Neural crest cell (in vitro differentiated cells): ENCODE data around the gene HSPB7. TPM values are rescaled to one million over a fixed set of nuclear protein-coding genes. Genes with fewer than 3 reads are reported as not detected.
"Not testable (repeated sequence)": the region's sequence is repeated elsewhere in the genome, so short reads cannot be mapped to it uniquely, and the experiment has no call there.

Experiments used
- DNase-seq: peaks from one replicate; pipeline ENCODE4 v3.0.0; 2021; ENCODE audit warnings: low read depth, mixed read lengths, low spot score
- H3K27ac Mint-ChIP-seq: one replicate; pipeline ENCODE4 v1.8.0; 2021; ENCODE audit warnings: mild to moderate bottlenecking, mixed read lengths; ENCODE audit not compliant: unreplicated experiment
- H3K27me3 Mint-ChIP-seq: 2 replicates; pipeline ENCODE4 v1.8.0; 2021; ENCODE audit warnings: low read depth, mild to moderate bottlenecking, mixed read lengths
- H3K36me3 Mint-ChIP-seq: 2 replicates; pipeline ENCODE4 v1.8.0; 2021; ENCODE audit warnings: low read depth, mild to moderate bottlenecking, mixed read lengths
- H3K4me1 Mint-ChIP-seq: 2 replicates; pipeline ENCODE4 v1.8.0; 2021; ENCODE audit warnings: mixed read lengths
- H3K4me3 Mint-ChIP-seq: one replicate; pipeline ENCODE4 v1.8.0; 2021; ENCODE audit warnings: mild to moderate bottlenecking, mixed read lengths
- H3K9me3 Mint-ChIP-seq: 2 replicates; pipeline ENCODE4 v1.8.0; 2021; ENCODE audit warnings: mixed read lengths
- CTCF ChIP-seq: fragments of 200-600 bp; sonication (generic); conservative IDR thresholded peaks from 2 replicates; pipeline ENCODE4 v1.5.0; 2021; ENCODE audit warnings: antibody characterized with exemption, mild to moderate bottlenecking
- total RNA-seq: library from RNA; stranded (reverse); gene quantifications from 2 replicates; pipeline ENCODE4 v1.2.1, GENCODE V29; 2021

Gene HSPB7
- total RNA-seq, 1 donor from 2014 or later, result not detected

GRCh38 chr1:16043521-16043920 lies 25.7 kb upstream of the HSPB7 start, which contains the start of gene CLCNKB:
Gene CLCNKB, plus strand, starts transcription at chr1:16043782. Its CDS starts 711 bp downstream, at chr1:16044493.
- DNase-seq, result no peak
- H3K27ac Mint-ChIP-seq, result no peak within 1 kb of the TSS

GRCh38 chr1:16042654-16043053 lies 24.8 kb upstream of the HSPB7 start:
- not testable (repeated sequence) for H3K36me3 Mint-ChIP-seq, H3K4me3 Mint-ChIP-seq, H3K27me3 Mint-ChIP-seq, DNase-seq, H3K4me1 Mint-ChIP-seq, H3K27ac Mint-ChIP-seq, H3K9me3 Mint-ChIP-seq

More at GRCh38 chr1:16043521-16043920, 25.7 kb upstream of the HSPB7 start, which contains the start of gene CLCNKB:
- Mint-ChIP-seq H3K27me3 (peaks cover 4% of the 10 kb centered on the region), H3K4me3 (no peak within 1 kb of the TSS), H3K36me3 (no peaks in the 10 kb centered on the region), H3K4me1 (peaks cover 6% of the 10 kb centered on the region), H3K9me3 (no peaks in the 10 kb centered on the region)
- TF ChIP-seq CTCF, result no peak

GRCh38 chr1:16042096-16042495 lies 24.3 kb upstream of the HSPB7 start:
- Mint-ChIP-seq H3K27ac (no peak overlapping the region), H3K4me1 (peaks cover 6% of the 10 kb centered on the region), H3K36me3 (no peaks in the 10 kb centered on the region), H3K9me3 (no peaks in the 10 kb centered on the region), H3K27me3 (peaks cover 4% of the 10 kb centered on the region), H3K4me3 (no peak overlapping the region)
- DNase-seq, result no peak
- TF ChIP-seq CTCF, result no peak

DNA sequence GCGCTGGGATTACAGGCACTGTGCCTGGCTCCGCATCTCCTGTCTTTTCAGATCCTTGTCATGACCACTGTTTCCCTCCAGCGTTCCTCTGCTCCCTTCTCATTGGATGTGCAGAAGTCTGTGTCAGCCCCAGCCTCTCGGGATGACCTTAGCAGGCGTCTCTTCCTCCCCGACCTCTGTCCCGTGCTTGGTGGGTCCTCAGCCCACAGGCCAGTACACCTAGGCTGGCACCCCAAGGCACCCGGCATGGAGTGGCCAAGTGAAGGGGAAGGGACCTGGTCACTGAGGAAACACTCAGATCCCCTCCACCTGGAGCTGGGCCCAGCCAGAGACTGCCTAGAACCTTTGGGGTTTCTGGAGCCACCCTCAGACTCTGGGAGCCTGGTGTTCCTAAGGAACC lies 23.4 kb upstream of the HSPB7 start:
- no peak for DNase-seq
- peaks cover 6% of the 10 kb centered on the region for H3K4me1 Mint-ChIP-seq
- H3K4me3 Mint-ChIP-seq, result no peak overlapping the region
- H3K27ac Mint-ChIP-seq, result no peak overlapping the region
- H3K9me3 Mint-ChIP-seq, result no peaks in the 10 kb centered on the region
- peaks cover 4% of the 10 kb centered on the region for H3K27me3 Mint-ChIP-seq
- no peak for TF ChIP-seq CTCF
- H3K36me3 Mint-ChIP-seq, result no peaks in the 10 kb centered on the region

GRCh38 chr1:16039871-16040270 lies 22.0 kb upstream of the HSPB7 start:
- not testable (repeated sequence) for H3K4me3 Mint-ChIP-seq, H3K36me3 Mint-ChIP-seq, H3K27me3 Mint-ChIP-seq, H3K4me1 Mint-ChIP-seq, H3K9me3 Mint-ChIP-seq, DNase-seq, H3K27ac Mint-ChIP-seq

DNA sequence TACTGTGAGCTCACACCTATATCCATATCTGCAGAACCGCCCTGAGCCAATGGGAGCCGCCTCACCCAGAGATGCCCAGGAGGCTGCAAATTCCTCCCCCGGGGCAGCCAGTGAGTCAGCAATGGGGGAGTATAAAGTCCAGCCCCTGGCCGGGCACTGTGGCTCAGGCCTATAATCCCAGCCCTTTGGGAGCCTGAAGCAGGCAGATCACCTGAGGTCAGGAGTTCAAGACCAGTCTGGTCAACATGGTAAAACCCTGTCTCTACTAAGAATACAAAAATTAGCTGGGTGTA lies 20.7 kb upstream of the HSPB7 start:
- DNase-seq, result no peak
- H3K27ac Mint-ChIP-seq, result no peak overlapping the region
- peaks cover 4% of the 10 kb centered on the region for H3K27me3 Mint-ChIP-seq
- no peak for TF ChIP-seq CTCF
- H3K36me3 Mint-ChIP-seq, result no peaks in the 10 kb centered on the region
- H3K9me3 Mint-ChIP-seq, result no peaks in the 10 kb centered on the region
- H3K4me1 Mint-ChIP-seq, result peaks cover 6% of the 10 kb centered on the region
- no peak overlapping the region for H3K4me3 Mint-ChIP-seq

GRCh38 chr1:16036461-16036860 lies 18.6 kb upstream of the HSPB7 start:
- H3K36me3 Mint-ChIP-seq, H3K27ac Mint-ChIP-seq, H3K9me3 Mint-ChIP-seq, H3K4me3 Mint-ChIP-seq, DNase-seq, H3K27me3 Mint-ChIP-seq: not testable (repeated sequence)
- peaks cover 12% of the 10 kb centered on the region for H3K4me1 Mint-ChIP-seq

- not testable (repeated sequence) for H3K9me3 Mint-ChIP-seq
These were observed 15.3 kb upstream of the HSPB7 start for GRCh38 chr1:16033103-16033632.

More at GRCh38 chr1:16033103-16033632, 15.3 kb upstream of the HSPB7 start:
- peak overlapping the region; percentile 67 for H3K27ac Mint-ChIP-seq
- H3K36me3 Mint-ChIP-seq, DNase-seq, H3K4me3 Mint-ChIP-seq, H3K4me1 Mint-ChIP-seq, H3K27me3 Mint-ChIP-seq: not testable (repeated sequence)
